ENCODE data around the gene ACSM3.

Gene ACSM3

GRCh38 chr16:20741554-20742285, 22.1 kb upstream of the ACSM3 start, which contains the start of gene THUMPD1:
THUMPD1 (minus strand) TSS chr16:20741818; CDS start chr16:20741739, 79 bp downstream.
- H2BK5ac ChIP-seq (ENCODE audit: low read depth, low read length, poor library complexity, severe bottlenecking) = peak within 1 kb of the TSS; percentile 96
- peaks cover 7 to 23% of the 10 kb centered on the region in 2 experiments for H3K36me3 ChIP-seq (ENCODE audit: control insufficient read depth in 1 of 2, insufficient read depth in 2 of 2, low read depth in 1 of 2, low read length in 2 of 2)
- 5% methylated on average over 42 of the region's 42 CpGs for WGBS
- peak within 1 kb of the TSS; percentile 88 for H2BK120ac ChIP-seq (ENCODE audit: low read depth, low read length)
- peak within 1 kb of the TSS in 1 of 2 experiments; percentile 98 for H3K23ac ChIP-seq (ENCODE audit: low read length in 2 of 2)
- peak within 1 kb of the TSS; percentile 99 to 100 for H3K4me3 ChIP-seq (ENCODE audit: insufficient read depth in 1 of 2, low read depth in 1 of 2, low read length in 2 of 2)
- H4K91ac ChIP-seq (ENCODE audit: low read length) = peak within 1 kb of the TSS; percentile 100
- H4K8ac ChIP-seq (ENCODE audit: low read length) = peak within 1 kb of the TSS; percentile 100
- peak within 1 kb of the TSS; percentile 70 for H3K4me2 ChIP-seq (ENCODE audit: low read length, poor library complexity, severe bottlenecking)
- peak within 1 kb of the TSS; percentile 96 for H3K27ac ChIP-seq (ENCODE audit: low read length, poor library complexity, severe bottlenecking)
- peak; percentile 96 for DNase-seq
- no peaks in the 10 kb centered on the region for H3K9me3 ChIP-seq (ENCODE audit: control insufficient read depth, low read length)
- H2BK15ac ChIP-seq (ENCODE audit: low read depth, poor library complexity, severe bottlenecking) = peak within 1 kb of the TSS; percentile 100
- peaks cover 7% of the 10 kb centered on the region for H3K4me1 ChIP-seq (ENCODE audit: control insufficient read depth, insufficient read depth, low read depth, low read length)
- peak within 1 kb of the TSS; percentile 92 for H2AK5ac ChIP-seq (ENCODE audit: low read length, severe bottlenecking)
- no peaks in the 10 kb centered on the region for H3K27me3 ChIP-seq (ENCODE audit: control insufficient read depth in 1 of 2, insufficient read depth in 1 of 2, low read length in 2 of 2)
- H2AFZ ChIP-seq (ENCODE audit: low read depth, low read length) = peak within 1 kb of the TSS; percentile 100
- peak within 1 kb of the TSS; percentile 99 to 100 for H3K18ac ChIP-seq (ENCODE audit: low read depth in 1 of 2, low read length in 2 of 2)
- H3K4ac ChIP-seq (ENCODE audit: low read depth in 1 of 2, low read length in 2 of 2) = peak within 1 kb of the TSS; percentile 99 to 100
- peak within 1 kb of the TSS; percentile 100 for H3K9ac ChIP-seq (ENCODE audit: low read length)
- peaks cover 9% of the 10 kb centered on the region for H3K79me1 ChIP-seq (replicated peaks; ENCODE audit: low read length, poor library complexity, severe bottlenecking)
- H2BK12ac ChIP-seq (ENCODE audit: low read length in 2 of 2) = peak within 1 kb of the TSS in 1 of 2 experiments; percentile 64
- H3K14ac ChIP-seq (ENCODE audit: low read length in 2 of 2) = peak within 1 kb of the TSS; percentile 83 to 100

GRCh38 chr16:20743591-20743990, 20.2 kb upstream of the ACSM3 start:
- Histone ChIP-seq H3K14ac (ENCODE audit: low read length in 2 of 2) (no peak overlapping the region), H3K27me3 (ENCODE audit: control insufficient read depth in 1 of 2, insufficient read depth in 1 of 2, low read length in 2 of 2) (no peaks in the 10 kb centered on the region), H3K18ac (ENCODE audit: low read depth in 1 of 2, low read length in 2 of 2) (no peak overlapping the region), H3K4me2 (ENCODE audit: low read length, poor library complexity, severe bottlenecking) (no peak overlapping the region), H3K36me3 (ENCODE audit: control insufficient read depth in 1 of 2, insufficient read depth in 2 of 2, low read depth in 1 of 2, low read length in 2 of 2) (peaks cover 5% of the 10 kb centered on the region in 2 experiments), H3K9me3 (ENCODE audit: control insufficient read depth, low read length) (no peaks in the 10 kb centered on the region), H2BK15ac (ENCODE audit: low read depth, poor library complexity, severe bottlenecking) (no peak overlapping the region), H4K91ac (ENCODE audit: low read length) (no peak overlapping the region), H3K23ac (ENCODE audit: low read length in 2 of 2) (no peak overlapping the region), H2AFZ (ENCODE audit: low read depth, low read length) (no peak overlapping the region), H3K79me1 (replicated peaks; ENCODE audit: low read length, poor library complexity, severe bottlenecking) (peaks cover 3% of the 10 kb centered on the region), H3K9ac (ENCODE audit: low read length) (no peak overlapping the region), H2BK120ac (ENCODE audit: low read depth, low read length) (no peak overlapping the region), H3K4me3 (ENCODE audit: insufficient read depth in 1 of 2, low read depth in 1 of 2, low read length in 2 of 2) (no peak overlapping the region), H3K4ac (ENCODE audit: low read depth in 1 of 2, low read length in 2 of 2) (no peak overlapping the region), H2BK12ac (ENCODE audit: low read length in 2 of 2) (no peak overlapping the region), H2AK5ac (ENCODE audit: low read length, severe bottlenecking) (no peak overlapping the region), H3K27ac (ENCODE audit: low read length, poor library complexity, severe bottlenecking) (no peak overlapping the region), H4K8ac (ENCODE audit: low read length) (no peak overlapping the region), H2BK5ac (ENCODE audit: low read depth, low read length, poor library complexity, severe bottlenecking) (no peak overlapping the region), H3K4me1 (ENCODE audit: control insufficient read depth, insufficient read depth, low read depth, low read length) (peaks cover 7% of the 10 kb centered on the region)
- DNase-seq = no peak

- Histone ChIP-seq H3K4me3 (ENCODE audit: insufficient read depth in 1 of 2, low read depth in 1 of 2, low read length in 2 of 2) (no peak overlapping the region), H3K27ac (ENCODE audit: low read length, poor library complexity, severe bottlenecking) (no peak overlapping the region), H4K91ac (ENCODE audit: low read length) (no peak overlapping the region), H3K23ac (ENCODE audit: low read length in 2 of 2) (no peak overlapping the region), H3K18ac (ENCODE audit: low read depth in 1 of 2, low read length in 2 of 2) (no peak overlapping the region), H3K4ac (ENCODE audit: low read depth in 1 of 2, low read length in 2 of 2) (no peak overlapping the region), H2BK120ac (ENCODE audit: low read depth, low read length) (no peak overlapping the region), H3K36me3 (ENCODE audit: control insufficient read depth in 1 of 2, insufficient read depth in 2 of 2, low read depth in 1 of 2, low read length in 2 of 2) (no peaks in the 10 kb centered on the region), H2AFZ (ENCODE audit: low read depth, low read length) (no peak overlapping the region), H3K9ac (ENCODE audit: low read length) (no peak overlapping the region), H3K9me3 (ENCODE audit: control insufficient read depth, low read length) (no peaks in the 10 kb centered on the region), H2AK5ac (ENCODE audit: low read length, severe bottlenecking) (no peak overlapping the region), H3K4me2 (ENCODE audit: low read length, poor library complexity, severe bottlenecking) (no peak overlapping the region), H3K4me1 (ENCODE audit: control insufficient read depth, insufficient read depth, low read depth, low read length) (peaks cover 3% of the 10 kb centered on the region), H3K14ac (ENCODE audit: low read length in 2 of 2) (no peak overlapping the region), H3K79me1 (replicated peaks; ENCODE audit: low read length, poor library complexity, severe bottlenecking) (peaks cover 2% of the 10 kb centered on the region), H4K8ac (ENCODE audit: low read length) (no peak overlapping the region), H3K27me3 (ENCODE audit: control insufficient read depth in 1 of 2, insufficient read depth in 1 of 2, low read length in 2 of 2) (no peaks in the 10 kb centered on the region), H2BK15ac (ENCODE audit: low read depth, poor library complexity, severe bottlenecking) (no peak overlapping the region), H2BK12ac (ENCODE audit: low read length in 2 of 2) (no peak overlapping the region), H2BK5ac (ENCODE audit: low read depth, low read length, poor library complexity, severe bottlenecking) (no peak overlapping the region)
- WGBS = 85% methylated on average over 7 of the region's 7 CpGs
- DNase-seq = no peak
Observed at GRCh38 chr16:20744922-20745440, 18.8 kb upstream of the ACSM3 start.

GRCh38 chr16:20746461-20746860, 17.4 kb upstream of the ACSM3 start:
- Histone ChIP-seq H2BK120ac (ENCODE audit: low read depth, low read length) (no peak overlapping the region), H3K4me3 (ENCODE audit: insufficient read depth in 1 of 2, low read depth in 1 of 2, low read length in 2 of 2) (no peak overlapping the region), H2BK12ac (ENCODE audit: low read length in 2 of 2) (no peak overlapping the region), H2AFZ (ENCODE audit: low read depth, low read length) (no peak overlapping the region), H3K18ac (ENCODE audit: low read depth in 1 of 2, low read length in 2 of 2) (no peak overlapping the region), H3K9ac (ENCODE audit: low read length) (no peak overlapping the region), H3K23ac (ENCODE audit: low read length in 2 of 2) (no peak overlapping the region), H2BK15ac (ENCODE audit: low read depth, poor library complexity, severe bottlenecking) (no peak overlapping the region), H3K27me3 (ENCODE audit: control insufficient read depth in 1 of 2, insufficient read depth in 1 of 2, low read length in 2 of 2) (no peaks in the 10 kb centered on the region), H3K36me3 (ENCODE audit: control insufficient read depth in 1 of 2, insufficient read depth in 2 of 2, low read depth in 1 of 2, low read length in 2 of 2) (no peaks in the 10 kb centered on the region), H4K91ac (ENCODE audit: low read length) (no peak overlapping the region), H4K8ac (ENCODE audit: low read length) (no peak overlapping the region), H3K9me3 (ENCODE audit: control insufficient read depth, low read length) (no peaks in the 10 kb centered on the region), H3K27ac (ENCODE audit: low read length, poor library complexity, severe bottlenecking) (no peak overlapping the region), H3K4ac (ENCODE audit: low read depth in 1 of 2, low read length in 2 of 2) (no peak overlapping the region), H3K4me2 (ENCODE audit: low read length, poor library complexity, severe bottlenecking) (no peak overlapping the region), H2AK5ac (ENCODE audit: low read length, severe bottlenecking) (no peak overlapping the region), H3K14ac (ENCODE audit: low read length in 2 of 2) (no peak overlapping the region), H2BK5ac (ENCODE audit: low read depth, low read length, poor library complexity, severe bottlenecking) (no peak overlapping the region), H3K79me1 (replicated peaks; ENCODE audit: low read length, poor library complexity, severe bottlenecking) (peaks cover under 1% of the 10 kb centered on the region), H3K4me1 (ENCODE audit: control insufficient read depth, insufficient read depth, low read depth, low read length) (no peaks in the 10 kb centered on the region)
- no peak for DNase-seq
- WGBS = 98% methylated on average over 3 of the region's 3 CpGs

All from mesenchymal stem cell (in vitro differentiated cells and primary cell).